ENCODE results near the gene ISG15. TPM values are rescaled to one million over a fixed set of nuclear protein-coding genes. Genes with fewer than 3 reads are reported as not detected.

Gene ISG15
- total and polyA plus RNA-seq, 9 of the 15 experiments (the other 6 are each of a cell fraction or from before 2014, with no cell fraction given): 0.40 to 58.3 (median 12.2) TPM

- Histone ChIP-seq H2AFZ (ENCODE audit: low read depth, low read length) (peak overlapping the region; percentile 89), H3K4me3 (peak overlapping the region; percentile 52), H3K9me1 (ENCODE audit: control insufficient read depth, insufficient read depth, low read length) (no peaks in the 10 kb centered on the region), H3K79me2 (ENCODE audit: control insufficient read depth, insufficient read depth, low read length) (peaks cover 16% of the 10 kb centered on the region; the same call in 2 of the 3 replicates), H3K27ac (ENCODE audit: extremely low read depth, low read depth, low read length) (peak overlapping the region; percentile 95), H3K36me3 (ENCODE audit: control insufficient read depth, insufficient read depth, low read length) (no peaks in the 10 kb centered on the region), H3K27me3 (ENCODE audit: control insufficient read depth in 2 of 2, insufficient read depth in 2 of 2, low read length in 2 of 2) (no peaks in the 10 kb centered on the region), H3K9me3 (replicated peaks; ENCODE audit: control insufficient read depth, insufficient read depth, low read depth, low read length) (no peaks in the 10 kb centered on the region), H3K4me1 (replicated peaks in 1 of 2; ENCODE audit: control insufficient read depth in 2 of 2, insufficient read depth in 2 of 2, low read length in 2 of 2) (peaks cover 37 to 93% of the 10 kb centered on the region in 2 experiments), H3K4me2 (ENCODE audit: insufficient read depth, low read length) (peak overlapping the region; percentile 77), H4K20me1 (replicated peaks; ENCODE audit: control insufficient read depth, insufficient read depth, low read length) (peaks cover 10% of the 10 kb centered on the region; the same call in 1 of the 2 replicates), H3K9ac (ENCODE audit: insufficient read depth in 1 of 2, low read depth in 2 of 2, low read length in 2 of 2) (peak overlapping the region; percentile 86 to 99)
- intact Hi-C loops (cut with micrococcal nuclease): loop anchor here (5.0 kb wide), 1 partner anchor 61 kb away; no protein-coding TSS in a partner anchor
- DNase-seq (ENCODE audit: extremely low read depth in 1 of 4, low spot score in 3 of 4): peak; percentile 38 to 58 (median 44)
- WGBS (ENCODE audit: insufficient coverage, low coverage, missing lambda C conversion rate): 7% methylated on average over 48 of the region's 58 CpGs
- peak; percentile 0; the same call in 2 of the 3 replicates for ATAC-seq
- no TSS peak for BruUV-seq (replicated peaks)
- in situ Hi-C loops (cut with MboI): no loop called here
- ChIA-PET CTCF (ENCODE audit: low intra/inter-chr PET ratio) (interaction anchor here (0.7 to 1.5 kb wide), 2 partner anchors 16 to 297 kb away, joined by 3 to 9 read pairs; no protein-coding TSS in a partner anchor), POLR2A (interaction anchor here (0.6 to 2.3 kb wide), 7 partner anchors 12 to 374 kb away, joined by 3 to 16 read pairs (median 4); partner anchors contain the start of genes AURKAIP1, ISG15 and KLHL17)
- no peak for FAIRE-seq
- TF ChIP-seq KDM2B (CRISPR knock-in tag; IDR thresholded peaks at IDR 0.05) (0 out of 2 replicates have a peak, but pooled peaks have one; percentile 30), GABPB2 (CRISPR knock-in tag; conservative IDR thresholded peaks at IDR 0.05) (no peak), PKNOX1 (IDR thresholded peaks at IDR 0.05) (peak; percentile 57), NR4A1 (CRISPR knock-in tag; IDR thresholded peaks at IDR 0.05) (no peak), NR4A1 (tag; IDR thresholded peaks at IDR 0.05) (0 out of 2 replicates have a peak, but pooled peaks have one; percentile 19), ZNF197 (CRISPR knock-in tag; IDR thresholded peaks at IDR 0.05; ENCODE audit: low read depth) (0 out of 2 replicates have a peak, but pooled peaks have one; percentile 13), YBX1 (IDR thresholded peaks at IDR 0.05) (no peak), RBM22 (IDR thresholded peaks at IDR 0.05; ENCODE audit: low read depth, low read length, poor library complexity, severe bottlenecking) (peak; percentile 4), DPF2 (IDR thresholded peaks at IDR 0.05) (0 out of 2 replicates have a peak, but pooled peaks have one; percentile 3), CREB1 (IDR thresholded peaks at IDR 0.05) (no peak; the same call in 1 of the 2 replicates), CREB1 (CRISPR knock-in tag; IDR thresholded peaks at IDR 0.05) (no peak; the same call in 1 of the 2 replicates), SMARCE1 (IDR thresholded peaks at IDR 0.05) (peak; percentile 18; the same call in 1 of the 2 replicates), MYC (IDR thresholded peaks at IDR 0.05; ENCODE audit: low read depth, low read length) (no peak), MYC (CRISPR knock-in tag; IDR thresholded peaks at IDR 0.05; ENCODE audit: borderline replicate concordance, low read depth) (peak; percentile 23)
- TF ChIP-seq, protein P1, sequence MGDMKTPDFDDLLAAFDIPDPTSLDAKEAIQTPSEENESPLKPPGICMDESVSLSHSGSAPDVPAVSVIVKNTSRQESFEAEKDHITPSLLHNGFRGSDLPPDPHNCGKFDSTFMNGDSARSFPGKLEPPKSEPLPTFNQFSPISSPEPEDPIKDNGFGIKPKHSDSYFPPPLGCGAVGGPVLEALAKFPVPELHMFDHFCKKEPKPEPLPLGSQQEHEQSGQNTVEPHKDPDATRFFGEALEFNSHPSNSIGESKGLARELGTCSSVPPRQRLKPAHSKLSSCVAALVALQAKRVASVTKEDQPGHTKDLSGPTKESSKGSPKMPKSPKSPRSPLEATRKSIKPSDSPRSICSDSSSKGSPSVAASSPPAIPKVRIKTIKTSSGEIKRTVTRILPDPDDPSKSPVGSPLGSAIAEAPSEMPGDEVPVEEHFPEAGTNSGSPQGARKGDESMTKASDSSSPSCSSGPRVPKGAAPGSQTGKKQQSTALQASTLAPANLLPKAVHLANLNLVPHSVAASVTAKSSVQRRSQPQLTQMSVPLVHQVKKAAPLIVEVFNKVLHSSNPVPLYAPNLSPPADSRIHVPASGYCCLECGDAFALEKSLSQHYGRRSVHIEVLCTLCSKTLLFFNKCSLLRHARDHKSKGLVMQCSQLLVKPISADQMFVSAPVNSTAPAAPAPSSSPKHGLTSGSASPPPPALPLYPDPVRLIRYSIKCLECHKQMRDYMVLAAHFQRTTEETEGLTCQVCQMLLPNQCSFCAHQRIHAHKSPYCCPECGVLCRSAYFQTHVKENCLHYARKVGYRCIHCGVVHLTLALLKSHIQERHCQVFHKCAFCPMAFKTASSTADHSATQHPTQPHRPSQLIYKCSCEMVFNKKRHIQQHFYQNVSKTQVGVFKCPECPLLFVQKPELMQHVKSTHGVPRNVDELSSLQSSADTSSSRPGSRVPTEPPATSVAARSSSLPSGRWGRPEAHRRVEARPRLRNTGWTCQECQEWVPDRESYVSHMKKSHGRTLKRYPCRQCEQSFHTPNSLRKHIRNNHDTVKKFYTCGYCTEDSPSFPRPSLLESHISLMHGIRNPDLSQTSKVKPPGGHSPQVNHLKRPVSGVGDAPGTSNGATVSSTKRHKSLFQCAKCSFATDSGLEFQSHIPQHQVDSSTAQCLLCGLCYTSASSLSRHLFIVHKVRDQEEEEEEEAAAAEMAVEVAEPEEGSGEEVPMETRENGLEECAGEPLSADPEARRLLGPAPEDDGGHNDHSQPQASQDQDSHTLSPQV (IDR thresholded peaks at IDR 0.05): 0 out of 2 replicates have a peak, but pooled peaks have one; percentile 10
These were observed 12.1 kb upstream of the ISG15 start for GRCh38 chr1:1001057-1001783.
